HG03139 (cell line): ENCODE data around the gene CEP152.

Source experiments
- ATAC-seq: cut with Tn5 transposase; IDR thresholded peaks from one replicate; pipeline ENCODE4 v1.9.1; 2021; ENCODE audit not compliant: unreplicated experiment

Gene CEP152

DNA sequence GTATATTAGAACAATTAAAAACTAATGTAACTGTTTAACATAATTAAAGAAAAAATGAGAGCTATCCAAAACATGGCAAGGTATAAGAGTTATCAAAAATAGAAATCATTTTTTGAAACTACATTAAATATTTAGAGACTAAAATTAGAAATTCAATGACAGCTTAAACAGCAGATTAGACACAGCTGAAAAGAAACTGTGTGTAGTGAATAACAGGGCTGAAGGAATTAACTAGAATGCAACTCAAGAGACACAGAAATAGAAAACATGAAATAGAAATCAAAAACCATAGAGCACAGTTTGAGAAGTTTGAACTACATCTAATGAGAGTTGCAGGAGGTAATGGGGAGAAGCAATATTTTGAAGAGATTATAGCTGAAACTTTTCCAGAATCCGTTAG is 105.5 kb downstream of the CEP152 start:
- no peak for ATAC-seq

- ATAC-seq, result no peak
These were observed 107.3 kb downstream of the CEP152 start for GRCh38 chr15:48703544-48703943.

DNA sequence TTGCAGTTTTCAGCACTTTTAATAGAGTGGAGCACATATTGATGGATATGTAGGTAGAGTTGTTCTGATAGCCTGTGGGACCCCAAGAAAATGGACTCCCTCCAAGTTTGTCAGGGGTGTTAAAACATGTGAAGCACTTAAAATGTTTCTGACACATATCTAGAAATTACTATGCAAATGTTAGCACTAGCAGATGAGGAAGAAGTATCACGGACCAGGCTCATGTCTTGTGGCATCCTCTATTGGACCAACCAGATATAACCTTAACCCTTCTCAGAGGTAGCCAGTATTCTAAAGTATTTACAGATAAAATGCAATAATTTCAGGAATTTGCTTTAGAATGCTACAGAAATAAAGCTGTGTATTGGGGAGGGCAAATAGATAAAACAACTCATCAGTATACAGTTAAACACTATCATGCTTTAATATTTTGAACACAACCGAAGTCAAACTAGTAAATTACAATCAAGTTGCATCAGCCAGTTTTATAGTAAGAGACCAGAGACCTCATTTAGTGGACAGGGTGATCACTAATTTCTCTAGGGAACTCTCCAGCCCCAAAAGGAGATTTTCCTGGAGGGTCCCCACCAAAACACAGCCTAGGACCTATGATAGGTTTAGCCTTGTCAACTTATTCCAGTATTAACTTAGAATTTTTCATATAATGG is 108.2 kb downstream of the CEP152 start:
- ATAC-seq, result no peak

DNA sequence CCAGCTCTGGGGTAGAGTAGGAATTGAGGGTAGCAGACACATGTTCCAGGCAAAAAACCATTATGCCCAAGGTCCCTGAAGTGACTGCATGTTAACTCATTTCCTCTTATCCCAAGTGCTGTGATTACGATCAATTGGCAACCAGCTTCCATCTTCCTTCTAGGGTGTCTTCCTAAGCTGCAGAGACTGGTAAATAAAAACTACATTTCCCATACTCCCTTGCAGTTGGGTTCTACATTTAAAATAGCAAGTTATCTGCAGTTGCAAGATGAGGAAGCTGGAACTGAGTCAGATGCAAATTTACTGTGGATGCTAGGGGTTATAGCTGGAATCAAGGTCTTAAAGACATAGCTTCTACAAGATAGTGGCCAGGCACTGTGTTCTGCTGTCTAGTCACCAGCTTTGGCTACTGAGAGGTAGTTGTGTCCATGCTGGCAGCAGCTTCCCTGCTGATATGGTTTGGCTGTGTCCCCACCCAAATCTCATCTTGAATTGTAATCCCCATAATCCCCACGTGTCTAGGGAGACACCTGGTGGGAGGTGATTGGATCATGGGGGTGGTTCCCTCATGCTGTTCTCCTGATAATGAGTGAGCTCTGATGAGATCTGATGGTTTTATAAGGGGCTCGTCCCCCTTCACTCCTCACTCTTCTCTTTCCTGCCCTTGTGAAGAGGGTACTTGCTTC is 114.1 kb downstream of the CEP152 start:
- ATAC-seq, result no peak

DNA sequence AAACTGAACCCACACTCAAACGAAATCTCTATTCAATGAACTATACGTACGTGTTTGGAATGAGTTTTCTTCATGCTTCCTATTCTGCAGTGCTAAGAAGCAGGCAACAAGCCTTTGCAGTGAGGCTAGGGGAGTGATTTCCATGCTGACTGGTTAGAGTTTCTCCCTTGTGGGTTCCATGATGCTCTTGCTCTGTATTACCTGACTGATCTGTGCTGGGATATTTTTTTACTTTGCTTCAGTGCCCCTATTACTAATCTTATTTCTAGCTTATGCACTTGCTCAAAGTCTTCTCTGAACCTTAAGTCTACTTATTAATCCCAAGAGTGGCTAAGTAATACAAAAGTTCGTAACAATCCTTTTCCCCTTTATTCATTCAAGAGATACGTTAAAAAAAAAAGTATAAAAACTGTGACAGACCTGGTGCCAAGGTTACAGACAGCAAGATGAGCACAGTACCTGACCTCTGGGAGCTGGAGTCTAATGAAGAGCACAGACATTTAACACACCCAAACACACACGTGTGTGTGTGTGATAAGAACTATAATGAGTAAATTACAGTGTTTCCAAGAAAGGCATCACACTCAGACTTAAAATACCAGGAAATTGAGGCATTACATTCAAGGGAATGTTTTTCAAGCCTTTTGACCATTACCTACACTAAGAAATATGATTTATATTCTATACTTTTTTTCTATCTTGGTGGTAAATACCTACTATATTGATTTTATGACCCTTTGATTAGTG is 114.9 kb downstream of the CEP152 start:
- no peak for ATAC-seq

DNA sequence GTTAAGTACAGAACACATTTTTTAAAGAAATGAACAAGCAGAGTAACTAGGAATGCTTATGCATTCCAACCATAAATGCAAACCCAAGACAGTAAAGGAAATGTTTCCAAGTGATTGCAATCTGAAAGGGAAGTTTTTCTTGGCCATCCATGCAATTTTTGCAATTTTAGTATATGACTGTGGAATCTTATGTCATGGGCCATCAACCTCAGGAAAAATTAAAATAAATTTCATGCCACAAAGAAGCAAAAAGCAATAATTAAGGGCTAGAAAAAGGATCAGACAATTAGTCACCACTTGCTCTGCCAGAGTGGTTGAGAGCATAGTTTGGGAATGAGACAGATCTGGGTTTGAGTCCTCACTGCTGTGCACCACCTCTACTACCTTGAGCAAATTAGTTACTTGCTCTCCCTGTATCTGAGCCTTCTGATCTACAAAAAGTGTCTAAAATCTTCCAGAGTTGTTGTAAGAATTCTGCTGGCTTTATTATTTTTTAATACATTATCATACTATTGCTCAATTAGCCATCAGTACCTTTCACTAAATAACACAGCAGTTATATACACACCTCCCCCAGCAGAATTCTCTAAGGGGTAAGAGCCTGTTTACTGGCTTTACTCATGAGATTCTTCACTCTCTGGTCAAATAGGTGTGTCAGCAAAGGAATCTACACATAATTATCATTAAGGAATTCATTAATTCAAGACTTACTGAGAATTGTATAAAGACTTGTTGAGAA is 115.6 kb downstream of the CEP152 start:
- ATAC-seq, result no peak

- no peak for ATAC-seq
These were observed 117.4 kb downstream of the CEP152 start for GRCh38 chr15:48693484-48693883.

- no peak for ATAC-seq
These were observed 122.4 kb downstream of the CEP152 start for GRCh38 chr15:48688493-48688892.
